ENCODE measurements around the gene RBM6.
"Not testable (repeated sequence)": the region's sequence is repeated elsewhere in the genome, so short reads cannot be mapped to it uniquely, and the experiment has no call there.

Gene RBM6, protein sequence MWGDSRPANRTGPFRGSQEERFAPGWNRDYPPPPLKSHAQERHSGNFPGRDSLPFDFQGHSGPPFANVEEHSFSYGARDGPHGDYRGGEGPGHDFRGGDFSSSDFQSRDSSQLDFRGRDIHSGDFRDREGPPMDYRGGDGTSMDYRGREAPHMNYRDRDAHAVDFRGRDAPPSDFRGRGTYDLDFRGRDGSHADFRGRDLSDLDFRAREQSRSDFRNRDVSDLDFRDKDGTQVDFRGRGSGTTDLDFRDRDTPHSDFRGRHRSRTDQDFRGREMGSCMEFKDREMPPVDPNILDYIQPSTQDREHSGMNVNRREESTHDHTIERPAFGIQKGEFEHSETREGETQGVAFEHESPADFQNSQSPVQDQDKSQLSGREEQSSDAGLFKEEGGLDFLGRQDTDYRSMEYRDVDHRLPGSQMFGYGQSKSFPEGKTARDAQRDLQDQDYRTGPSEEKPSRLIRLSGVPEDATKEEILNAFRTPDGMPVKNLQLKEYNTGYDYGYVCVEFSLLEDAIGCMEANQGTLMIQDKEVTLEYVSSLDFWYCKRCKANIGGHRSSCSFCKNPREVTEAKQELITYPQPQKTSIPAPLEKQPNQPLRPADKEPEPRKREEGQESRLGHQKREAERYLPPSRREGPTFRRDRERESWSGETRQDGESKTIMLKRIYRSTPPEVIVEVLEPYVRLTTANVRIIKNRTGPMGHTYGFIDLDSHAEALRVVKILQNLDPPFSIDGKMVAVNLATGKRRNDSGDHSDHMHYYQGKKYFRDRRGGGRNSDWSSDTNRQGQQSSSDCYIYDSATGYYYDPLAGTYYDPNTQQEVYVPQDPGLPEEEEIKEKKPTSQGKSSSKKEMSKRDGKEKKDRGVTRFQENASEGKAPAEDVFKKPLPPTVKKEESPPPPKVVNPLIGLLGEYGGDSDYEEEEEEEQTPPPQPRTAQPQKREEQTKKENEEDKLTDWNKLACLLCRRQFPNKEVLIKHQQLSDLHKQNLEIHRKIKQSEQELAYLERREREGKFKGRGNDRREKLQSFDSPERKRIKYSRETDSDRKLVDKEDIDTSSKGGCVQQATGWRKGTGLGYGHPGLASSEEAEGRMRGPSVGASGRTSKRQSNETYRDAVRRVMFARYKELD

DNA sequence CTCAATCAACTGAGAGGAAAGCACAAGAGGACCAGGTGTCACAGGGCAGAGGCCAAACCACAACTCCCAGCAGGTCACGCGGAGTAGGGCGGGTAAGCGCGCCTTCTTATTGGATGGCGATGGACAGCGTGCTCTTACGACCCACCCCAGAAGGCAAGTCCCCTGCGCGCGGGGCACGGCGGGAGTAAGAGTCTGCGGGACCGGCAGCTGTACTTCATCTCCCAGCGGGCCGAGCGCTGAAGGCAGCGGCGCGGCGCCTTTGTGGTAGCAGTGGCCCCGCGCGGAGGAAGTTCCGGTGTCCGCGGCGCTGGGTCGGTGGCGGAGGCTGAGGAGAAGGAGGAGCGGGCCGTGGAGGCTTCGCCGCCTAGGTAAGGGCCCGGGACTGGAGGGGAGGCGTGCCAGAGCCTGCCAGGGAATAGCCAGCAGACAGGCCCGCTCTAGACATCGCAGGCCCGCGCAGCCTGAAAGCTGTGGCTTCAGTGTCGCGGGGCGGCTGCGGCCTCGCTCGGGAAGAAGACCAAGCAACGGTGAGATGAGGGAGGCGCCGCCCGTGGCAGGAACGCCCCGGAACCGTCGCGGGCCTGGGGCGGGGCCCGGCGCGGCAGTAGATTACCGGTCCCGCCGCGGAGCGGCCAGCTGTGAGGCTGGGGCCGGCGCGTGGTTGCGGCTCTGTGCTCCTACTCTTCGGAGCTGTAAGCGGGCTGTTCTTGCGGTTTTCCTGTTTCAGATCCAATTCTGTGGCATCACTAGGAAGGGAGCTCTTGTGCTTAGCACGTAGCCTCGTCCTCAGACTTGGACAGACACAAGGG is at the start of gene RBM6:
Gene RBM6, plus strand, starts transcription at position 293 of the 809 bp plus-strand sequence. CDS start 22,492 bp downstream, outside the sequence.
- DNase-seq (ENCODE audit: low read depth): peak; percentile 92

DNA sequence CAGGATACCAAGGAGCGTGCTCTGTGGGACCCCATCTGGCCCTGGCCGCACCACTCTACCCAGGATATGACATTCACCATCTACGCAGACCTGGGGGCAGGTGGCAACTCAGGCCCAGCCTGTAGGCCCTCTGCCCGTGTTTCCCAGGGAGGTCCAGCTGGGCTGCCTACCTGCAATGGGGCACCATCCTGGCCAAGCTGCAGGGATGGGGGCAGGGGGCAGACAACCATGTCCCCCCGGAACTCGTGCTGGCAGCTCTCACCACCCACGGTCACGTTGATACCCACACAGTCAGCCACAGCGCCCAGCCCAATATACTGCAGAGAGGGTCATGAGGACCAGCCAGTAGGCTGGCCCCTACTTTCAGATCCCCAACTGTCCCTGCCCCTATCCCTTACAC is 44.2 kb upstream of the RBM6 start:
- DNase-seq (ENCODE audit: low read depth): no peak

DNA sequence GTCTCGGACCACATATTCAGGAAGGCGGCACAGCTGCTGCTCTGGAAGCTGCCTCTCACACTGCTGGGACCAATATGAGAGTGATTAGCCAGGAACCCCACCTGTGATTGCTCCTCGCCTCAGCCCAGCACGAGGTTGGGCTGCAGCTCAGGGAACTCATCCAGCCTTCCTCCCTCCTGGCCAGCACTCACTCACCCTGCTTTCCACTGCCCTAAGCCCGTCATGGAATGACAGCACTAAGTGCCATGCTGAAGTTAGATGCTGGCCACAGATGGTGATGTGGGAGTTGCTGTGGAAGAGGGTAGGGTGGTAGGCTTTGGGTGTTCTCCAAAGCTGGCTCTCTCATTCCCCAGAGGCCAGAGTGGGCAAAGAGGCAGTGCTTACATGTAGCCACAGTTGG is 43.6 kb upstream of the RBM6 start:
- DNase-seq (ENCODE audit: low read depth): no peak

DNA sequence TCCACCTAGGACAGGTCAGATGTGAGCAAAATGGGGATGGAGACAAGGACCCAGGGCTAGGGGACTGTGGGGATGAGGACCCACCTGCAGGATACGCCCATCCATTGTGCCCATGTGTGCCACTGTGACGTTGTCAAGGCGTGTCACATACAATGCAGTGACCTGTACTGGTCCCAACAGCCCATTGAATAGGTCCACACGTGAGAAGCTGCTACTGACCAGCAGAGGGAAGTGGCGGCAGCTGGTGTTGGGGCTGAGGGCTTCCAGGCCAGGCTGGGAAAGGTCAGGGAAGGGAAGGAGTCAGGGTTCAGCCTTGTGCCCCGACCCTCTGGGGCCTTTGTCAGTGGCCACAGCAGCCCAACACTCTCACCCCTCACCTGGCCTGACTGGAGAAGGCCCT is 41.0 kb upstream of the RBM6 start:
- no peak for DNase-seq (ENCODE audit: low read depth)

DNA sequence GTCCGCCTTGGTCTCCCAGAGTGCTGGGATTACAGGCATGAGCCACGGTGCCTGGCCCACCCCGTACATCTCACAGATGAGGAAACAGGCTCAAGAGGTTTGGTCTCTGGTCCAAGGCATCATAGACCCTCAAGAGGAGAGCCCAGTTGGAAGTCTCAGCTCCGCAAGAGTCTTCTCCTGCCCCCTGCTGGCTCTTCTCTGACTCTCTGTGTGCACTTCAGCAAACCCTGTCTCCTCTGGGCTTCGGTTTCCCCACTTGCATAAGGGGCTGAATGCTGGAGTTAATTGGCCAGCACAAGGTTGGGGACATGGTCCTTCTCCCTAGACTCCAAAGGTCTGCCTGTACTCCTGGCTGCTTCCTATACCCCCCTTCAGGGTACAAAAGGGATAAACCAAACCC is 40.1 kb upstream of the RBM6 start:
- DNase-seq (ENCODE audit: low read depth): no peak

DNA sequence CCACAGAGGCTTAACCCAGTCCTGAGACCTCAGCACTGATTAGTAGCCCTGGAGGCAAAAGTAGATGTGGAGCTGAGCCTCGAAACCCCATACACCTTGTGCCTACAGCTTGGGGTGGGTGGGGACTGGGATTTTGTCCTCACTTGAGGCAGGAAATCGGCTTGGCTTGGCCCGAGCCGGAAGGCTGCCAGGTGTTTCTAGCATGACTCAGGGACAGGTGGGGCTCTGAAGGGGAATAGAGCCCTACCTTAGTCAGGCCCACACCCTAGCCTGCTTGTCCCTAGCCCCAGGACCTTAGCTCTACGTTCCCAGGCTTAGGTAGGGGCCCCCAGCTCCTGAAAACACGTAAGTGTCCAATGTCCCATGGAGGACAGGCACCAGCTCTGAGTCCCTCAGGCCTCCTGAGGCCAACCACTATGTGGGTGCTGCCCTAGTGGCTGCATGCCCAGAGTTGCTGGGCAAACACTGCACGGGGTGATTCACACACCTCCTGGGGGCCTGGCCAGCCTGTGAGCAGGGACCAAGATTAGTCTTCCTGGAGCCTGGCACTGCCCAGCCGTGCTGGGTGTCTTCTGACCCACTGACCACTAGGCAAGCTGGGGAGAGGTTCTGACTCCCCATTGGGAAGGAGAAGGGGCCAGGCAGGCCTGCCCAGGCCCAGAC is 39.3 kb upstream of the RBM6 start:
- DNase-seq (ENCODE audit: low read depth): no peak

DNA sequence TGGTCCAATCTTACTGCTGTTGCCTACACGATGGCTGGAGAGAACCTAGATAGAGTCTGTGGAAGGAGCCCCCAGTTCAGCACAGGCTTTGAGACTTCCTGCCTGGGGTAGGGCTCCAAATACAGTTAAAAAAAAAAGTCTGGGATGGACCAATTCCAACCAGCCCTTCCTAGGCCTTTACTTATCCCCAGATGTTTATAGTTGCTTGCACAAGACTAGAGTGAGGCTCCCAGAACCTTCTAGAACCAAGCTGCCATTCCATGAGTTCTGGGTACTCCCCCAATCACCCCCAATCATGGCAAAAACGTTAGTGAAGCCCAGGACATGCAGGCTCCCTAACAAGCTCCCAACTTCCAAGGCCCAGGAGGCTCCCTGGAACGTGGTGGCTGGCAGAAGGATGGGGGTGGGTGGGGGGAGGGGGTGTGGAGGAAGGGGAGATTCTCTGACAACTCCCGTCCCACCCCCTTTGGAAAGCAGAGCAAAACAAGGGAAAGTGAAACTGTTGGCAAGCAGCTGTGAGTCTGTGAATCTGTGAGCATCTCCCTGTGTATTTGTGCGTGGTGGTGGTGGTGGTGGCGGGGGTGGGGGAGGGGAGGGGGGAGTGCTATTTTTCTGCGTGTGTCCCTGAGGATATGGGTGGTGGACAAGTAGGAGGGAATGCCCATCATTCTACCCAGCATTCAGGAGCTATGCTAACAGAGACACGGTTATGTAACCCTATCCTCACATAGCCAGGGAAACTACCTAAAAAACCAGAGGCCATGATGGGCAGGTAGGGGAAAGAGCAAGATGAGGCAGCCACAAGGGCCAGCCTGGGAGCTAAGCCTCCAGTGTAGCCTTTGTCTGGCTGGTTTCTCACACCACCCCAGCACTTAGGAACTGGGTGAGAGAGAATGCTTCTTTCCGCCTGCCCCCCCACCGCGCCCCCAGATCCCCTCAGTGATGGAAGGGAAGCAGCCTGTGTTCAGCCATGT is 38.3 kb upstream of the RBM6 start:
- no peak for DNase-seq (ENCODE audit: low read depth)

DNA sequence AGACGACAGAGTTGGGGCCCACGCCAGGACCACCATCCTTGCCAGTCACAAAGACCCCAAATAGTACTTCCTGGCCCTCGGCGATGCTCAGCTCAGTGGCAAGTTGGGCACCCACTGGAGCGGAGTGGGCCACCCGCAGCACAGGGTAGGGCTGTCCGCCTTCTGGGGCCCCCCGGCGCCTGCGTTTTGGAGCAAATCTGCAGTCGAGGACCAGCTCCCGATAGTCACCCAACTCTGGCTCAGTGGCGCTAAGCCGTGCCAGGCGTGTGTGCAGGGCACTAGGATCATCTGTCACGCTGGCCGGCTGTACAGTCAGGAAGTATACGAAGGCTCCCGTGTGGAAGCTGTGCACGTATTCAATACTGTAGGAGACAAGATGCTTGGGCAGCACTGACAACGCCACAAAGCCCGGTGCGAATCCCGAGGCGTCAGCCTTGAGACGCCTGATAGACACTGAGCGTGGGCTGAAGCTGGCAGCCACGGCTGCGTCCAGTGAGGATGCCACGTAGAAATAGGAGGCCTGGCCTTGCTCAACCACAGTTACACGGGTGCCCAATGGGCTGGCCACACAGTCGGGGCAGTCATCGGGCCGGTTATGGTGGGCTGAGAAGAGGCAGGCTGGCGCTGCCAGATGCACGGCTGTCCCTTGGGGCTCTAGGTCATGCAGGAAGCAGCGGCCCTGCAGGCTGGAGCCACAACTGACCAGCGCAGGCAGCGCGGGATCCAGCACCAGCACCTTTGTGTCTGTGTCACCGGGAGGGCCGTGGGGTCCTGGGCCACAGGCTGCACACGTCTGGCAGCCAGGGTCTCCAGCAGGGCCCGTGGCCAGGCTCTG is 37.2 kb upstream of the RBM6 start:
- DNase-seq (ENCODE audit: low read depth): no peak

DNA sequence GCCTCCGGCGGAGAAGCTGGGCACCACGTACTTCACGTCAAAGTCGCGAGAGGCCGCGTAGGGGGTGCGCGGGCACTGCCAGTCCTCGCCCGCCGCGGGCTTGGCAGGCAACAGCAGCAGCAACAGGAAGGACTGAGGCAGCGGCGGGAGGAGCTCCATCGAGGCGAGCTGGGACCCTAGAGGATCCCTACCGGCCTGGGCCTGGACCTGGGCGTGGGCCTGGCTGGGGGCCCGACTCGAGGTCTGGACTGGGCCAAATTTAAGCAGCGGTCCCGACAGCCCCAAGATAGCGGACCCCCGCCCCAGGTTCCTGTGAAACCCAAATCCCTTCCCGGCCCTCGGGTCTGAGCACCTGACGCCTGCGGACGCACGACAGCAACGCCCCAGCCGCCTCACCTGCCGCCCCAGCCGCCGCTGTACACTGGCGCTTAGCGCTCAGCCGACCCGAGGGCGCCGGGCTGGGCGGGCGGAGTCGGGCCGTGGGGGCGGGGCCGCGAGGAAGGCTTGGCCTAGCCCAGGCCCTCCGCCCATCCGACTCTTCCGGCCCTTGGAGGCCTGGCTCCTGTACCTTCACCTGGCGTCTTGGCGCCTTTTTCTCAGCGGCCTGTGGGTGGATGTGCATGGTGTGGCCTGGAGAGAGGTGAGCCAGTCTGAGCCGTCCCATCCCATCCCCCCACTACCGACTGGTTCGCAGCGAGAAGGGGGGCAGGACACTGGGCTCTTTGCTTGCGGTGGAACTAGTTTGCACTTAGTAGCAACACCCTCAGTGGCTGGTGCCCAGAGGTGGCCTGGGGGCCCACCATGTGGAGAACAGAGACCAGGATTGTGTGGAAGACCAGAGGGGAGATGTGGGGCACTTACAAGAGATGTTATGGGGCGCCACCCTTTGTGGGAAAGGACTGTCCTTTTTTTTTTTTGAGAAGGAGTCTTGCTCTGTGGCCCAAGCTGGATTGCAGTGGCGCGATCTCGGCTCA is 36.2 kb upstream of the RBM6 start, which contains the start of gene MST1R:
Gene MST1R, minus strand, starts transcription at position 423 of the 974 bp plus-strand sequence. Its CDS starts 264 bp downstream, at position 159.
- DNase-seq (ENCODE audit: low read depth): peak; percentile 70

DNA sequence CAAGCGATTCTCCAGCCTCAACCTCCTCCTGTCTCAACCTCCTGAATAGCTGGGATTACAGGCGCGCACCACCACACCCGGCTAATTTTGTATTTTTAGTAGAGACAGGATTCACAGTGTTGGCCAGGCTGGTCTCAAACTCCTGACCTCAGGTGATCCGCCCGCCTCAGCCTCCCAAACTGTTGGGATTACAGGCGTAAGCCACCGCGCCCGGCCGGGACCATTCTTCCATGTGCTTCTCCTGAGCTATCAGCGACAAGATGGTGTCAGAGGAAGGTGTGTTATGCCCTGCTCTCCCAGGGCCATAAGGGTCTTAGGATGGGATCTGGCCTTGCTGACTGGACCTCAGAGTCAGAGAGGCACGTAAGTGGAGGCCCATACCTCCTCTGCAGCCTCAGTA is 35.5 kb upstream of the RBM6 start:
- not testable (repeated sequence) for DNase-seq (ENCODE audit: low read depth)

DNA sequence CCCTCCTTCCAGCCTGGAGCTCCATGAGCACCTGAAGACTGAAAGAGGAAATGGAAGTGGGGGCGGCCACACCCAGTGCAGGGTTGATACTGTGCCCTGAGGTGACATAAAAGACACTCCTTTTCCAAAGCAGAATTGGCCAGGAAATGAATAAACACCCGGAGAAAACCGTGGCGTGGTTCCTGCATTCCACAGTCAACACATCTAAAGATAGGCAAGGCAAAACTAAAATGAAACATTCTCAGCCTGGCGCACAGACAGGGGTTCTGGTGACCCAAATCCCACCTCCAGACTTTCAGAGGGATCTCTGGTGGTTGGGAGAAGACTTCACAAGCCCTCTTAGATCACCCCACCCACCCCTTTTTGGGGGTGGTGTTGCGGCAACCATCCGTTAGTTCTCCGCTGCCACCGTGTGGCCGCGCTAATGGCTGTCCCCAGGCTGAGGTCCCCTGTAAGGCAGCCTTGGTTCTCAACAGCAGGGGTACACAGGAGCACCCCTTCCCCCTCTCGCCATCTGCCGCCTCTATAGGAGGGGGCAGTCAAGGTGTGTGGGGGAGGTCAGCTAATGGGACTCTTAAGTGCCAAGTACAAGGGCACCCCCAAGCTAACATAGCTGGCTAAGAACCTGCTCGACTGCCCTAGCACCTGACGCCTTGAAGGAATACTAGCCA is 33.7 kb upstream of the RBM6 start:
- DNase-seq (ENCODE audit: low read depth): peak; percentile 17

DNA sequence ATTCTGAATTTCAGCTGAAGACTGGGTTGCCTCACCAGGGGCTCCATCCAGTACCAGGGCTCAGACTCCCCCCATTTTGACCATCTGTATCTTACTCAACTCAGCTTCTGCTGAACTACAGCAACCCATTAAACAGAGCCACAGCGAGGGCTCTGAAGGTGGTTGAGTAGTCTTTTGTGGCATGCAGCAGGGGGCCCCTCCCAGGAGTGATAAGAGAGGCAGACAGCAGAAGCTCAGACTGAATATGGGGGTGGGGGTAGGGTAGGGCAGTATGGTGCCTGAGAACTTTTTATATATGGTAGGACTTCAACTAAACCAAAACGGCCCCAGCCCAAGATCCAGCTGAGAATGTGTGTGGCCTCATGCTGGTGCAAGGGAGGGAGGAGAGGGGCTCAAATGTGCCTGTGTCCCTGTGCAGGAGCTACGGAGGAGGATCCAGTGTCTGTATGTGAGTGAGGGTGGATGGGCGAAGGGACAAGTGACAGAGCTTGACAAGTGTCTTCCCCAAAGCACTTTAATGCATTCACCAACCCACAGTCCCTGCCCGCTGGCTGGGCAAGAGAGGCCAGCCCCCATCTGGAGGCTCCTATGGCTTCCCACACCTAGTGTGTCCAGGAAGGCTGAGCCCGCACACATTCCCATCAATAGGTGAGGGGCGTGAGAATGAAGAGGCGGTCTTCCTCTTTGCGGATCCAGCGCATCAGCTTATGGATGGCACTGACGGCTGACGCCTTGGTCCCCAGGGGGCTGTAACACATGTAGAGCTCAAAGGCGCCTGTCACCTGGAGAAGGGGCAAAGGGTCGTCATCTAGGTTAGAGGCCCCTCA is 31.4 kb upstream of the RBM6 start:
- no peak for DNase-seq (ENCODE audit: low read depth)

DNA sequence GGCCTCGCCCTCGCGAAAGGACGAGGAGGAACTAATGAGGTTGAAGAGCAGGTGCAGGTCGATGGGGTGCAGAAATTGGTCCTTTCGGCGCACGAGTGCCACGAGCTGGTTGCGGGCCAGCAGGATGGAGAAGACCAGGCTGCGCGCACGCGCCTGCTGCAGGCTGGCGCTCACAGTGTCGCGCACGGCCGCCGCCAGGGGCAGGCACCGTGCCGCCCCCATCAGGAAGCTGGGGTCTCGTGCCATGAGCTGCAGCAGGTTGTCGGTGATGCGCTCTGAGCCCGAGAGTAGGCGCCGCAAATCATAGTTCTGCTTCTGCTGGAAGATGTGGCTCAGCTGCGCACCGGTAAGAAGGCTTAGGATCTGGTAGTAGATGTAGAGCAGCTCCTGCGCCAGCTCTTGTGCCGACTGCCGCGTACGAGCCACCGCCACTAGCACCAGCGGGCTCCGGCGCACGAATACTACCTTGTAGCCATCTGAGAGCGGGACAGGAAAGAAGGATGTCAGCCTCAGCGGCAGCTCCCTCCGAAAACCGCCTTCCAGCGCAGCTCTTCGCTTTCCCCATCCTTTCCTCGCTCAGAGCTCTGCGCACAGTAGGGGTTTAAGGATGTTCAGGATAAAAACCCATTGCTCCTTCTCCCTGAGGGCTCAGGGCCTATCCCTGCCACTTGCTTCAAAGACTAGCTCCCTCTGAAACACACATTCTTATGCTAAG is 29.4 kb upstream of the RBM6 start:
- DNase-seq (ENCODE audit: low read depth): no peak

DNA sequence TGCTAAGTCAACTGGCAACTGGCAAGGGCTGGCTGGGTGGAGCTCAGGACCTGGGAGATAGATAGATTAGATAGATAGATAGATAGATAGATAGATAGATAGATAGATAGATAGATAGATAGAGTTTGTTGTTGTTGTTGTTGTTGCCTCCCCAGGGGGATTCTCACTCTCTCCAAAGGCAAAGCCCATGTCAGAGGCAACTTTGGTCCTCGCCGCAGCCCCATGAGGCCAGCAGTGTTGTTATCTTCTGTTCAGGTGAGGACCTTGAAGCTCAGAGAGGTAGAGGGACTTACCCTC is 28.9 kb upstream of the RBM6 start:
- no peak for DNase-seq (ENCODE audit: low read depth)

DNA sequence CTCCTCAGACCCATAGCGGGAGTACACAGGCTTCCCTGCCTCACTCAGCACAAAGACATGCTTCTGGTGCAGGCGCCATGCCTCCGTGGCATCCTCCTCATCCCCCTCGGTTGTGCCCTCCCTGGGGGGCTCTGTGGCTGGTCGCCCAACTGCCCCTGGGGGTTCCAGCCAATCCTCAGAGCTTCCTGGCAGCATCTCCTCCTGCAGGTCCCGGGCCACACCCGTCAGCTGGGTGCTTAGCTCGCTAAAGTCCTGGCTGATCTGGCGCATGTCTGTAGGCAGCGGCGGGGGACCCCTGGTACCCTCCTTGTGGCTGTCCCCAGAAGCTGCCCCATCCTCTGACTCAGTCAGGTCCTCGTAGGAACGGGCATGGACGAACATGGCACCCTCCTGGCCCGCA is 28.3 kb upstream of the RBM6 start:
- DNase-seq (ENCODE audit: low read depth): no peak

DNA sequence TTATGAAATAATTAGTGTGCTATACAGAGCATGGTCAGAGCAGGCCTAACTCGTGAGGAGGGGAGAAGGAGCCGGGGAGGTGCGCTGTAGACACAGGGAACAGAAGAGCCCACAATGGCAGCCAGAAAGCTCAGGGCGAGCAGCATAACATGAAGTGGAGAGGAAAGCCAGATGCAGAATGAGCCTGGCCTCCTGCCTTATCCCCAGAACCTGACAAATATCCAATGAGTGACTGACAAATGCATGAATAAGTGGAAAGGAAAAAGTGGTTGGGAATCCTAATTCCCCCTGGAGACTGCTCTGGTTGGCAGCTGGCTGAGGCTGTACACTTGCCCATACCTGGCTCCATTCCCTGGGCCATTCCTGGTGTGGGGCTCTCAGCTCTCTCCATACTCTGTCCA is 27.1 kb upstream of the RBM6 start:
- no peak for DNase-seq (ENCODE audit: low read depth)

Data from T-helper 22 cell (primary cell).